Upper lobe of right lung (tissue), 1 donor: ENCODE data around the gene ZMIZ2. TPM values are rescaled to one million over a fixed set of nuclear protein-coding genes. Genes with fewer than 3 reads are reported as not detected.
"Not testable (repeated sequence)": the region's sequence is repeated elsewhere in the genome, so short reads cannot be mapped to it uniquely, and the experiment has no call there.

Experiments
- ATAC-seq: fragments of 200-7000 bp; cut with Tn5 transposase; one replicate; pipeline ENCODE4 v1.9.1; 2020; ENCODE audit warnings: mild to moderate bottlenecking, moderate library complexity
- DNase-seq: peaks from one replicate; pipeline ENCODE4 v3.0.0-alpha.2; 2020
- H3K27ac ChIP-seq: fragments of 200-600 bp; one replicate; pipeline ENCODE4 v1.8.0; 2022
- H3K27me3 ChIP-seq: fragments of 200-600 bp; one replicate; pipeline ENCODE4 v1.8.0; 2022; ENCODE audit warnings: mild to moderate bottlenecking
- H3K36me3 ChIP-seq: fragments of 200-600 bp; one replicate; pipeline ENCODE4 v1.8.0; 2022
- H3K4me1 ChIP-seq: fragments of 200-600 bp; one replicate; pipeline ENCODE4 v1.8.0; 2022
- H3K4me3 ChIP-seq: fragments of 200-600 bp; one replicate; pipeline ENCODE4 v1.8.0; 2022; ENCODE audit warnings: mild to moderate bottlenecking
- H3K9me3 ChIP-seq: fragments of 200-600 bp; one replicate; pipeline ENCODE4 v1.8.0; 2022
- intact Hi-C: fragments of 100-400 bp; cut with DNase I; formaldehyde crosslinking; loops from one replicate; pipeline ENCODE4 v1.11.0; 2022
- total RNA-seq: library from RNA; stranded (reverse); fragmentation: NEBNext Ultra II Directional; extraction: Animal tissue kit (Norgen Biotek cat#: 25700); gene quantifications from one replicate; pipeline ENCODE4 v1.2.1, GENCODE V29; 2021
- TF ChIP-seq, protein P1 (sequence below): fragments of 200-600 bp; IDR thresholded peaks from one replicate; pipeline ENCODE4 v1.8.0; 2022; ENCODE audit warnings: antibody characterized with exemption
- donor health status: DM: no; HTN: yes; CAD: no; lungs with severe emphysema.

ZMIZ2 gene
- total RNA-seq, 1 donor from 2014 or later: 95.4 TPM

DNA sequence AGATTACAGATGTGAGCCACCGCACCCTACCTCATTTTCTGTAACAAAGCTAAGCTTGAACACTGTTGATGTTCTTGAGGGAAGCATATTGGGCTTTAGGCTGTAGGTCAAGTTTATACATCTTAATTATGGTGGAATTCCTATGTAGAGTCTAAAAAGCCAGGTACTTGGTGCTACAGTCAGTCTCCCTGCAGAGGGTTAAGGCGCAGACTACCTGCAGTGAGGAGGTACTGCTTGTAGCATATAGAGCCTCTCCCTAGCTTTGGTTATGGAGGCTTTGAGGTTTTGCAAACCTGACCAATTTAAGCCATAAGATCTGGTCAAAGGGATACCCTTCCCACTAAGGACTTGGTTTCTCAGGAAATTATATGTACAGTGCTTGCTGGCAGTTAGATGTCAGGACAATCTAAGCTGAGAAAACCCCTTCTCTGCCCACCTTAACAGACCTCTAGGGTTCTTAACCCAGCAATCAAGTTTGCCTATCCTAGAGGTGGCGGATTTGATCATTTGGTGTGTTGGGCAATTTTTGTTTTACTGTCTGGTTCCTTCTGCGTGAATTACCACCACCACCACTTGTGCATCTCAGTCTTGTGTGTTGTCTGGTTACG lies 53.9 kb downstream of the ZMIZ2 start:
- TF ChIP-seq, protein P1, sequence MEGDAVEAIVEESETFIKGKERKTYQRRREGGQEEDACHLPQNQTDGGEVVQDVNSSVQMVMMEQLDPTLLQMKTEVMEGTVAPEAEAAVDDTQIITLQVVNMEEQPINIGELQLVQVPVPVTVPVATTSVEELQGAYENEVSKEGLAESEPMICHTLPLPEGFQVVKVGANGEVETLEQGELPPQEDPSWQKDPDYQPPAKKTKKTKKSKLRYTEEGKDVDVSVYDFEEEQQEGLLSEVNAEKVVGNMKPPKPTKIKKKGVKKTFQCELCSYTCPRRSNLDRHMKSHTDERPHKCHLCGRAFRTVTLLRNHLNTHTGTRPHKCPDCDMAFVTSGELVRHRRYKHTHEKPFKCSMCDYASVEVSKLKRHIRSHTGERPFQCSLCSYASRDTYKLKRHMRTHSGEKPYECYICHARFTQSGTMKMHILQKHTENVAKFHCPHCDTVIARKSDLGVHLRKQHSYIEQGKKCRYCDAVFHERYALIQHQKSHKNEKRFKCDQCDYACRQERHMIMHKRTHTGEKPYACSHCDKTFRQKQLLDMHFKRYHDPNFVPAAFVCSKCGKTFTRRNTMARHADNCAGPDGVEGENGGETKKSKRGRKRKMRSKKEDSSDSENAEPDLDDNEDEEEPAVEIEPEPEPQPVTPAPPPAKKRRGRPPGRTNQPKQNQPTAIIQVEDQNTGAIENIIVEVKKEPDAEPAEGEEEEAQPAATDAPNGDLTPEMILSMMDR: no peak
- DNase-seq: no peak
- no peak for ATAC-seq
- Histone ChIP-seq H3K4me1 (peaks cover 16% of the 10 kb centered on the region), H3K9me3 (no peaks in the 10 kb centered on the region), H3K36me3 (peaks cover 69% of the 10 kb centered on the region), H3K4me3 (no peak overlapping the region), H3K27me3 (no peaks in the 10 kb centered on the region), H3K27ac (no peak overlapping the region)
- intact Hi-C loops: no loop called here

DNA sequence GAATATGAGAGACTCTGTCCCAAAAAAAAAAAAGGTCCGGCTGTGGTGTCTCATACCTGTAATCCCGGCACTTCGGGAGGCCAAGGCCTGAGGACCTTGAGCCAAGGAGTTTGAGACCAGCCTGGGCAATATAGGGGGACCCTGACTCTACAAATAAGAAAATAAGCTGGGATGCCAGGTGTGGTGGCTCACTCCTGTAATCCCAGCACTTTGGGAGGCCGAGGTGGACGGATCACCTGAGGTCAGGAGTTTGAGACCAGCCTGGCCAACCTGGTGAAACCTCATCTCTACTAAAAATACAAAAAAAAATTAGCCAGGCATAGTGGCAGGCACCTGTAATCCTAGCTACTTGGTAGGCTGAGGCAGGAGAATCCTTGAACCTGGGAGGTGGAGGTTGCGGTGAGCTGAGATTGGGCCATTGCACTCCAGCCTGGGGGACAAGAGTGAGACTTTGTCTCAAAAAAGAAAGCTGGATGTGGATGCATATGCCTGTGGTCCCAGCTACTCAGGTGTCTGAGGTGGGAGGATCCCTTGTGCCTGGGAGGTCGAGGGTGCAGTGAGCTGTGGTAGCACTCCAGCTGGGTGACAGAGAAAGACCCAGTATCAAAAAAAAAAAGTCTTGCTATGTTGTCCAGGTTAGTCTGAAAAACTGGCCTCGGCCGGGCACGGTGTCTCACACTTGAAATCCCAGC lies 55.3 kb downstream of the ZMIZ2 start:
- ATAC-seq, H3K4me1 ChIP-seq, DNase-seq, H3K4me3 ChIP-seq, H3K27me3 ChIP-seq, intact Hi-C loops, H3K9me3 ChIP-seq, H3K27ac ChIP-seq: not testable (repeated sequence)
- H3K36me3 ChIP-seq: peaks cover 60% of the 10 kb centered on the region

DNA sequence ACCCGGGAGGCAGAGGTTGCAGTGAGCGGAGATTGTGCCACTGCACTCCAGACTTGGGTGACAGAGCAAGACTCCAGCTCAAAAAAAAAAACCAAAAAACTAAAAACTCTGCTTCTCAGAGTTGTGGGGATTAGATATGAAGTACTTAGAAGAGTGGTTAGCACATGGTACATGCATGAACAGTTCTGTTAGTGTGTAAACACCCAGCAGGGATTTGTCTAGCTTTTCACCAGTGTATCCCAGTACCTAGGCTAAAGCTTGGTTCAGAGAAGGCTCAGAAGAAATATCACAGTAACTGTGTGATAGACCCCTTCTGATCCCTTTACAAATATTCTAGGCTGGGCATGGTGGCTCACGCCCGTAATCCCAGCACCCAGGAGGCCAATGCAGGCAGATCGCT lies 57.3 kb downstream of the ZMIZ2 start:
- Histone ChIP-seq H3K9me3 (no peaks in the 10 kb centered on the region), H3K27me3 (no peaks in the 10 kb centered on the region), H3K36me3 (peaks cover 41% of the 10 kb centered on the region), H3K4me3 (no peak overlapping the region), H3K4me1 (no peaks in the 10 kb centered on the region), H3K27ac (no peak overlapping the region)
- ATAC-seq (no peak), DNase-seq (no peak)
- intact Hi-C loops: no loop called here
- TF ChIP-seq, protein P1: no peak

DNA sequence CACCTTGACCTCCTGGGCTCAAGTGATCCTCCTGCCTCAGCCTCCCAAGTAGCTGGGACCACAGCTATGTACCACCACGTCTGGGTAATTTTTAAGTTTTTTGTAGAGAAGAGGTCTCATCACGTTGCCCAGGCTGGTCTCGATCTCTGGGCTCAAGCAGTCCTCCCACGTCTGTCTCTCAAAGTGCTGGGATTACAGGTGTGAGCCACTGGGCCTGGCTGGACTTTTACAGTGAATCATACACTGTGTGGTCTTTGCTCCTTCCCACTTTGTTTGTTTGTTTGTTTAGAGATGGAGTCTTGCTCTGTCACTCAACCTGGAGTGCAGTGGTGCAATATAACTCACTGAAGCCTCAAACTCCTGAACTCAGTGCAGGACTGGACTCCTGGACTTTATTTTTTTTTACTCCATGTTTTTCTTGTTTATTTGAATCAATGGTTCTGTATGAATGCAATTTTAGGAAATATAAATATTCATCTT lies 60.3 kb downstream of the ZMIZ2 start:
- intact Hi-C loops: no loop called here
- no peak overlapping the region for H3K4me3 ChIP-seq

DNA sequence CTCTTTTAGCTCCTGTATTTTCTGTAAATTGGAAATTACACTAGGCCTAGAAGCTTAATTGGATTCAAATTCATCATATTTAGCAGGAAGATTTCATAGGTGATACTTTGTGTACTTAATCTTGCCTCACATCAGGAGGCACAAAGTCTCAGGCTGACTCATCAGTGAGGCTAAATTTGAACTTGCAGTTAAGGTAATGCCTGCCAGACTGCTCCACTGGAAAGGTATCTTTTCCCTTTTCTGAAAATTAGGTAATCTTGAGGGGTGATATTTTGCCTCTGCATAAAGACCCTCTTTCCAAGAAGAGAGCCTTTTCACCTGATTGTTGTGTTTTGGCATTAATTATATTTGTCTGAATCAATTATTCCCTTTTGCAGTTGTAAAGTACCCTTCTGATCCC lies 62.4 kb downstream of the ZMIZ2 start:
- no peaks in the 10 kb centered on the region for H3K36me3 ChIP-seq
- H3K27ac ChIP-seq: no peak overlapping the region
- intact Hi-C loops: no loop called here
- ATAC-seq (no peak), DNase-seq (no peak)
- no peak overlapping the region for H3K4me3 ChIP-seq
- no peaks in the 10 kb centered on the region for H3K27me3 ChIP-seq
- H3K9me3 ChIP-seq: no peaks in the 10 kb centered on the region
- TF ChIP-seq, protein P1: no peak
- H3K4me1 ChIP-seq: no peaks in the 10 kb centered on the region

More for the DNA sequence above, 60.3 kb downstream of the ZMIZ2 start:
- no peaks in the 10 kb centered on the region for H3K4me1 ChIP-seq
- peaks cover 11% of the 10 kb centered on the region for H3K36me3 ChIP-seq
- no peak overlapping the region for H3K27ac ChIP-seq
- TF ChIP-seq, protein P1: no peak
- ATAC-seq (no peak), DNase-seq (no peak)
- H3K27me3 ChIP-seq: no peaks in the 10 kb centered on the region
- H3K9me3 ChIP-seq: no peaks in the 10 kb centered on the region

DNA sequence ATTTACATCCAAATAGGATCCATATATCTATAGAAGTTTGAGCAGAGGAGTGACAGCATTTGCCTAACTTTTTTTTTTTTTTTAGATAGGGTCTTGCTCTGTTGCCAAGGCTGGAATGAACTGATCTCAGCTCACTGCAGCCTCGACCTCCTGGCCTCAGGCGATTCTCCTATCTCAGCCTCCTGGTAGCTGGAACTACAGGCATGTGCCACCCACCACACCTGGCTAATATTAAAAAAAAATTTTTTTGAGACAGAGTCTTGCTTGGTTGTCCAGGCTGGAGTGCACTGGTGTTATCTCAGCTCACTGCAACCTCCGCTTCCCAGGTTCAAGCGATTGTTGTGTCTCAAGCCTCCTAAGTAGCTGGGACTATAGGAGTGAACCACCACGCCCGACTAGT lies 62.9 kb downstream of the ZMIZ2 start:
- no peaks in the 10 kb centered on the region for H3K4me1 ChIP-seq
- no peak overlapping the region for H3K4me3 ChIP-seq
- ATAC-seq (no peak), DNase-seq (no peak)
- intact Hi-C loops: no loop called here
- TF ChIP-seq, protein P1: no peak
- no peaks in the 10 kb centered on the region for H3K9me3 ChIP-seq
- H3K27ac ChIP-seq: no peak overlapping the region
- no peaks in the 10 kb centered on the region for H3K27me3 ChIP-seq
- H3K36me3 ChIP-seq: no peaks in the 10 kb centered on the region
